A549 (cell line): ENCODE measurements around the gene ZNF367. TPM values are rescaled to one million over a fixed set of nuclear protein-coding genes. Genes with fewer than 3 reads are reported as not detected.
A peak's percentile ranks its signal among the peaks of the same experiment; 100 is the strongest.

Experiments
- ATAC-seq, 2 experiments: fragments of 200-7000 bp in 1 of 2; fragments of >200 bp in 1 of 2; cut with Nextera tagmentation in 1 of 2; cut with Tn5 transposase in 1 of 2; 3 replicates each; pipeline versions ENCODE4 v1.8.0 to v1.9.1; 2018 to 2020; ENCODE audit warnings: mild to moderate bottlenecking in 1 of 2, moderate library complexity in 1 of 2
- CTCF ChIA-PET: fragments of 300-600 bp; sonication (Branson Sonifier 250); formaldehyde crosslinking; extraction: SDS; loops from one replicate; lab custom pipeline; 2021; ENCODE audit warnings: antibody characterized with exemption, inconsistent platforms; lab: Yijun Ruan, JAX
- POLR2A ChIA-PET: fragments of 350-600 bp; formaldehyde crosslinking; extraction: SDS; loops from one replicate; lab custom pipeline; 2021; ENCODE audit warnings: antibody characterized with exemption, inconsistent platforms; lab: Yijun Ruan, JAX
- DNase-seq, 2 experiments: peaks; one replicate each; pipeline versions ENCODE4 v3.0.0 to v3.0.0-alpha.2; 2011 to 2016; ENCODE audit warnings: low read depth in 1 of 2, low spot score in 1 of 2
- FAIRE-seq: peaks from 2 replicates; lab custom pipeline; 2011; peaks lifted over from hg19 to GRCh38; lab: Jason Lieb, UNC
- H3K27ac ChIP-seq, 2 experiments: fragments of >200 bp; sonication (Bioruptor Twin); formaldehyde crosslinking; 3 replicates each; pipeline ENCODE4 v1.5.1; 2016 to 2017
- H3K4me1 ChIP-seq: fragments of >200 bp; sonication (Bioruptor Twin); formaldehyde crosslinking; 3 replicates; pipeline ENCODE4 v1.6.1; 2016
- H3K4me2 ChIP-seq: fragments of >200 bp; sonication (Bioruptor Twin); formaldehyde crosslinking; 3 replicates; pipeline ENCODE4 v1.6.1; 2016
- H3K4me3 ChIP-seq: fragments of >200 bp; sonication (Bioruptor Twin); formaldehyde crosslinking; 3 replicates; pipeline ENCODE4 v1.5.1; 2016
- H3K9me3 ChIP-seq: fragments of >200 bp; sonication (Bioruptor Twin); formaldehyde crosslinking; 3 replicates; pipeline ENCODE4 v1.6.1; 2016
- CHD4 ChIP-seq: fragments of 200-600 bp; sonication (generic); IDR thresholded peaks from 2 replicates; pipeline ENCODE4 v1.6.1; 2016; ENCODE audit warnings: antibody characterized with exemption, mild to moderate bottlenecking, borderline replicate concordance
- EHF ChIP-seq: fragments of 250-450 bp; sonication (Bioruptor Pico); IDR thresholded peaks from 2 replicates; pipeline ENCODE4 v1.5.0; 2020; ENCODE audit warnings: mild to moderate bottlenecking
- EP300 ChIP-seq, 2 experiments: fragments of >200 bp; sonication (Bioruptor Twin); formaldehyde crosslinking; IDR thresholded peaks; 2 replicates in 1 of 2; 3 replicates in 1 of 2; pipeline ENCODE4 v1.6.1; 2016 to 2017
- FOSL2 ChIP-seq, 2 experiments: fragments of 450-650 bp in 1 of 2; fragments of >200 bp in 1 of 2; sonication (Bioruptor Twin) in 1 of 2; formaldehyde crosslinking; IDR thresholded peaks; 2 replicates each; pipeline versions ENCODE4 v1.5.0 to v1.6.1; 2016 to 2020; ENCODE audit warnings: mild to moderate bottlenecking in 1 of 2, moderate library complexity in 1 of 2
- GATA3 ChIP-seq: IDR thresholded peaks from 2 replicates; pipeline ENCODE4 v1.6.1; 2012; ENCODE audit warnings: borderline replicate concordance
- HDAC2 ChIP-seq: fragments of 200-600 bp; sonication (generic); IDR thresholded peaks from 2 replicates; pipeline ENCODE4 v1.6.1; 2016
- JUN ChIP-seq, 2 experiments: fragments of >200 bp; sonication (Bioruptor Twin); formaldehyde crosslinking; IDR thresholded peaks; 2 replicates in 1 of 2; 3 replicates in 1 of 2; pipeline ENCODE4 v1.6.1; 2016 to 2017
- JUNB ChIP-seq: fragments of >200 bp; sonication (Bioruptor Twin); formaldehyde crosslinking; IDR thresholded peaks from 2 replicates; pipeline ENCODE4 v1.6.1; 2016
- MYC ChIP-seq: IDR thresholded peaks from 2 replicates; pipeline ENCODE4 v1.6.1; 2012; ENCODE audit warnings: mild to moderate bottlenecking, inconsistent platforms, low read length, improper control_type of control experiment, borderline replicate concordance
- NFE2L2 ChIP-seq: fragments of 150-350 bp; conservative IDR thresholded peaks from 2 replicates; pipeline ENCODE4 v1.6.1; 2014; ENCODE audit warnings: low read length
- NR3C1 ChIP-seq: fragments of >200 bp; sonication (Bioruptor Twin); formaldehyde crosslinking; IDR thresholded peaks from 3 replicates; pipeline ENCODE4 v1.6.1; 2017
- RNF2 ChIP-seq: fragments of 200-600 bp; sonication (generic); IDR thresholded peaks from 2 replicates; pipeline ENCODE4 v1.6.1; 2016; ENCODE audit warnings: low read depth, mild to moderate bottlenecking, antibody characterized with exemption, moderate library complexity, borderline replicate concordance
- SREBF2 ChIP-seq: fragments of 450-650 bp; IDR thresholded peaks from 2 replicates; pipeline ENCODE4 v1.6.1; 2014; ENCODE audit warnings: mild to moderate bottlenecking, moderate library complexity
- TP53 ChIP-seq: fragments of 250-450 bp; sonication (Bioruptor Pico); IDR thresholded peaks from 2 replicates; pipeline ENCODE4 v1.5.0; 2021; ENCODE audit warnings: mild to moderate bottlenecking, moderate library complexity
- ZC3H11A ChIP-seq: fragments of 450-650 bp; IDR thresholded peaks from 2 replicates; pipeline ENCODE4 v1.6.1; 2014; ENCODE audit warnings: antibody characterized with exemption, mild to moderate bottlenecking
- ZFP36 ChIP-seq: fragments of 450-650 bp; IDR thresholded peaks from 2 replicates; pipeline ENCODE4 v1.6.1; 2014; ENCODE audit warnings: borderline replicate concordance; ENCODE audit not compliant: partially characterized antibody
- ZSCAN20 ChIP-seq: fragments of 250-450 bp; sonication (Bioruptor Pico); IDR thresholded peaks from 2 replicates; pipeline ENCODE4 v1.8.0; 2022; ENCODE audit warnings: mild to moderate bottlenecking, moderate library complexity
- WGBS: methylation state at CpG from one replicate; pipeline ENCODE4 v1.1.6; 2017; ENCODE audit errors: missing lambda C conversion rate; 5-methylcytosine and 5-hydroxymethylcytosine counted together
- polyA plus RNA-seq, 4 experiments: library from polyadenylated mRNA; depleted of rRNA in 3 of 4; stranded (reverse); fragments of >200 nt; fragmentation: RNase III in 1 of 4; extraction: RNeasy Plus Mini Kit Qiagen cat#74134 plus additional on column Dnase treatment in 1 of 4; gene quantifications; 2 replicates in 3 of 4; 3 replicates in 1 of 4; pipeline ENCODE4 v1.2.3, GENCODE V29; 2011 to 2017
- TF ChIP-seq, protein P1 (sequence below): IDR thresholded peaks from 2 replicates; pipeline ENCODE4 v1.6.1; 2012
- TF ChIP-seq, protein P2 (sequence below): fragments of 450-650 bp; IDR thresholded peaks from 2 replicates; pipeline ENCODE4 v1.6.1; 2014; ENCODE audit warnings: antibody characterized with exemption
- TF ChIP-seq, protein P3 (sequence below): fragments of >200 bp; sonication (Bioruptor Twin); formaldehyde crosslinking; IDR thresholded peaks from 3 replicates; pipeline ENCODE4 v1.6.1; 2016
- TF ChIP-seq, protein P4 (sequence below): fragments of 250-450 bp; sonication (Bioruptor Pico); IDR thresholded peaks from 2 replicates; pipeline ENCODE4 v1.5.0; 2021; ENCODE audit warnings: mild to moderate bottlenecking, moderate library complexity, borderline replicate concordance
- TF ChIP-seq, protein P5 (sequence below): fragments of 200-600 bp; sonication (generic); IDR thresholded peaks from 2 replicates; pipeline ENCODE4 v1.6.1; 2016; ENCODE audit warnings: antibody characterized with exemption, mild to moderate bottlenecking, moderate library complexity
- TF ChIP-seq, protein P6 (sequence below): IDR thresholded peaks from 2 replicates; pipeline ENCODE4 v1.6.1; 2012; ENCODE audit warnings: low read depth, borderline replicate concordance

Gene ZNF367
- polyA plus RNA-seq, 2 of the 4 experiments (the other 2 are of a cell fraction), result 4.8 to 8.3 TPM

DNA sequence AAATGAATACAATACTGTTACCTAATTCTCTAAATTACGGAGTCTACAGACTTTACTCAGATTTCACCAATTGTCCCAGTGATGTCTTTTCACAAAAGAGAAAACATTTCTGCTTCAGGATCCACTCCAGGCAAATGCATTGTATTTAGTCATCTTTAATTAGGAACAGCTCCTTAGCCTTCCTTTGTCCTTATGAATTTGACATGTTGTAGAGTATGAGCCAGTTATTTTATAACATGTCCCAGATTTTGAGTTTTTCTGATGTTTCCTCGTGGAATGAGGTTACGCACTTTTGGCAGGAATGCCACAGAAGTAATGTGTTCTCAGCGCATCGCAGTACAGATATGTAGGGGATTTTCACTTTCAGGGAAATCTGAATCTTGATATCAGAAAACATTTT is 42.3 kb upstream of the ZNF367 start:
- H3K27ac ChIP-seq, result no peak overlapping the region
- CTCF ChIA-PET, result no interaction called here
- POLR2A ChIA-PET, result no interaction called here

DNA sequence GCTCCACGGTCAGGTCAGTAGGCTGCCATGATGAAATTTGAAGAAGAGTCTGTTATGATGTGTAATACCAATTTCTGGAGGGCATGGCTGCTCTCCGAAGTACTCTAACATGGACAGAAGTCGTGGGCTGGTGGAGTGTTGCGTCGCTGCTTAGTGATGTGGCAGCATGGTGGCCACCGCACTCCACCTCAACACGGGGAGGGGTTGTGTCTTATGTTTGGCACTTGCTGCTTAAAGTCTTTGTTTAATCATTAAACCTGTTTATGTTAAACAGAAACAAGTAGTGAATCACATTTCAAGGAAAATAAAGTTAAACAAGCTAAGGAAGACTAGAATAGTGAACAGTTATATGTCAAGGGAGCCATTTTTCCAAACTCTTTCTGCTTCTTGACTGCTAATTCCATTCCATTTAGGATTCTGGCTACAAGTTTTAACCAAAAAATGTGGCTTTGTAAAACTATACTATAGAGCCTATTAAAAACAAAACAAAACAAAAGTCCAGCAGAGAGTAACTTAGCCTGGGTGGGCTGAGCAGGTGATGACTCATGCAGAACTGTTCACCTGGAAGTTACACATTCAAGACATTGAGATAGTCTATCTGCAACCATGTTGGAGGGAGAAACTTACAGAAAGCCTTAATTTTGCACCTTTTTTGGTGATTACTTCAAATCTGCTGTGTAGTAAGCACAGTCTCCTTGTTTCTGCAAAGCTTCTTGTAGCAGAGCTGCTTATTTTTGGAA is 41.3 kb upstream of the ZNF367 start:
- POLR2A ChIA-PET, result no interaction called here
- Histone ChIP-seq H3K4me2 (0 out of 3 replicates have a peak overlapping the region, but pooled peaks have one; percentile 3), H3K4me1 (peaks cover 10% of the 10 kb centered on the region), H3K4me3 (no peak overlapping the region), H3K27ac (no peak overlapping the region), H3K9me3 (no peaks in the 10 kb centered on the region)
- WGBS, result 92% methylated on average over 7 of the region's 7 CpGs
- no peak for ATAC-seq
- CTCF ChIA-PET, result interaction anchor here (0.6 to 2.0 kb wide), 2 partner anchors 160 to 177 kb away, joined by 4 to 5 read pairs; partner anchors contain the start of gene CDC14B
- TF ChIP-seq FOSL2 (IDR thresholded peaks at IDR 0.05) (no peak), FOSL2 (CRISPR knock-in tag; IDR thresholded peaks at IDR 0.05) (peak; percentile 47; the same call in 1 of the 2 replicates), GATA3 (no peak), ZC3H11A (no peak), NFE2L2 (no peak)
- TF ChIP-seq, protein P1, sequence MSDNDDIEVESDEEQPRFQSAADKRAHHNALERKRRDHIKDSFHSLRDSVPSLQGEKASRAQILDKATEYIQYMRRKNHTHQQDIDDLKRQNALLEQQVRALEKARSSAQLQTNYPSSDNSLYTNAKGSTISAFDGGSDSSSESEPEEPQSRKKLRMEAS, result no peak
- TF ChIP-seq, protein P2, sequence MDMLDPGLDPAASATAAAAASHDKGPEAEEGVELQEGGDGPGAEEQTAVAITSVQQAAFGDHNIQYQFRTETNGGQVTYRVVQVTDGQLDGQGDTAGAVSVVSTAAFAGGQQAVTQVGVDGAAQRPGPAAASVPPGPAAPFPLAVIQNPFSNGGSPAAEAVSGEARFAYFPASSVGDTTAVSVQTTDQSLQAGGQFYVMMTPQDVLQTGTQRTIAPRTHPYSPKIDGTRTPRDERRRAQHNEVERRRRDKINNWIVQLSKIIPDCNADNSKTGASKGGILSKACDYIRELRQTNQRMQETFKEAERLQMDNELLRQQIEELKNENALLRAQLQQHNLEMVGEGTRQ, result no peak
- DNase-seq, result no peak
- FAIRE-seq, result no peak

More for the DNA sequence above, 42.3 kb upstream of the ZNF367 start:
- H3K4me2 ChIP-seq, result no peak overlapping the region
- FAIRE-seq (no peak), DNase-seq (no peak), ATAC-seq (no peak)
- WGBS, result 91% methylated on average over 5 of the region's 5 CpGs
- no peak overlapping the region for H3K4me3 ChIP-seq
- H3K9me3 ChIP-seq, result no peaks in the 10 kb centered on the region
- peaks cover 10% of the 10 kb centered on the region for H3K4me1 ChIP-seq
- TF ChIP-seq ZFP36 (no peak), HDAC2 (no peak), ZSCAN20 (no peak), NR3C1 (no peak), RNF2 (no peak)
- TF ChIP-seq, protein P3, sequence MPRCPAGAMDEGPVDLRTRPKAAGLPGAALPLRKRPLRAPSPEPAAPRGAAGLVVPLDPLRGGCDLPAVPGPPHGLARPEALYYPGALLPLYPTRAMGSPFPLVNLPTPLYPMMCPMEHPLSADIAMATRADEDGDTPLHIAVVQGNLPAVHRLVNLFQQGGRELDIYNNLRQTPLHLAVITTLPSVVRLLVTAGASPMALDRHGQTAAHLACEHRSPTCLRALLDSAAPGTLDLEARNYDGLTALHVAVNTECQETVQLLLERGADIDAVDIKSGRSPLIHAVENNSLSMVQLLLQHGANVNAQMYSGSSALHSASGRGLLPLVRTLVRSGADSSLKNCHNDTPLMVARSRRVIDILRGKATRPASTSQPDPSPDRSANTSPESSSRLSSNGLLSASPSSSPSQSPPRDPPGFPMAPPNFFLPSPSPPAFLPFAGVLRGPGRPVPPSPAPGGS, result no peak
- TF ChIP-seq, protein P4, sequence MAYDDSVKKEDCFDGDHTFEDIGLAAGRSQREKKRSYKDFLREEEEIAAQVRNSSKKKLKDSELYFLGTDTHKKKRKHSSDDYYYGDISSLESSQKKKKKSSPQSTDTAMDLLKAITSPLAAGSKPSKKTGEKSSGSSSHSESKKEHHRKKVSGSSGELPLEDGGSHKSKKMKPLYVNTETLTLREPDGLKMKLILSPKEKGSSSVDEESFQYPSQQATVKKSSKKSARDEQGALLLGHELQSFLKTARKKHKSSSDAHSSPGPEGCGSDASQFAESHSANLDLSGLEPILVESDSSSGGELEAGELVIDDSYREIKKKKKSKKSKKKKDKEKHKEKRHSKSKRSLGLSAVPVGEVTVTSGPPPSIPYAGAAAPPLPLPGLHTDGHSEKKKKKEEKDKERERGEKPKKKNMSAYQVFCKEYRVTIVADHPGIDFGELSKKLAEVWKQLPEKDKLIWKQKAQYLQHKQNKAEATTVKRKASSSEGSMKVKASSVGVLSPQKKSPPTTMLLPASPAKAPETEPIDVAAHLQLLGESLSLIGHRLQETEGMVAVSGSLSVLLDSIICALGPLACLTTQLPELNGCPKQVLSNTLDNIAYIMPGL (CRISPR knock-in tag), result no peak
- TF ChIP-seq, all 56 proteins: peak for 0

DNA sequence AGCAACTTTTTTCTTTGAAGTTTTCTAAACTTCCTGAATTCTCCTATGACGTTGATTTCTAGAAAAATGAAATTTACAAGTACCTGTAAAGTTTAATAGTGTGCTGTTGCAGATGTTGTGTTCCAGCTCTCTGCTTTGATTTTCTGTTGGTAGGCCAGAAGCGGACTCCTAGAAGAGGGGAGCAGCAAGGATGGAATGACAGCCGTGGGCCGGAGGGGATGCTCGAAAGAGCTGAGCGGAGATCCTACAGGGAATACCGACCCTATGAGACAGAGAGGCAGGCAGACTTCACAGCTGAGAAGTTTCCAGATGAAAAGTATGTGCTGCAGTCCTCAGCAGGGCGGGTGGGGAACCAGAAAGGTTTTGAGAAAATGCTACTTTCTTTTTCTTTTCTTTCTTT is 40.1 kb upstream of the ZNF367 start:
- no peaks in the 10 kb centered on the region for H3K9me3 ChIP-seq
- POLR2A ChIA-PET, result no interaction called here
- DNase-seq (no peak), FAIRE-seq (no peak), ATAC-seq (no peak)
- no peak overlapping the region for H3K27ac ChIP-seq
- CTCF ChIA-PET, result interaction anchor here (2.0 kb wide), 1 partner anchor 161 kb away, joined by 4 read pairs; the partner anchor contains the start of gene CDC14B
- H3K4me2 ChIP-seq, result no peak overlapping the region
- WGBS, result 95% methylated on average over 8 of the region's 8 CpGs
- H3K4me1 ChIP-seq, result peaks cover 14% of the 10 kb centered on the region
- no peak overlapping the region for H3K4me3 ChIP-seq
- no peak for TF ChIP-seq TP53 (CRISPR knock-in tag)
- no peak for TF ChIP-seq JUNB
- TF ChIP-seq, protein P3, result no peak
- TF ChIP-seq EHF (CRISPR knock-in tag), result no peak
- no peak for TF ChIP-seq JUN (IDR thresholded peaks at IDR 0.05)
- no peak for TF ChIP-seq SREBF2
- TF ChIP-seq EP300 (IDR thresholded peaks at IDR 0.05), result no peak
- TF ChIP-seq, protein P5, sequence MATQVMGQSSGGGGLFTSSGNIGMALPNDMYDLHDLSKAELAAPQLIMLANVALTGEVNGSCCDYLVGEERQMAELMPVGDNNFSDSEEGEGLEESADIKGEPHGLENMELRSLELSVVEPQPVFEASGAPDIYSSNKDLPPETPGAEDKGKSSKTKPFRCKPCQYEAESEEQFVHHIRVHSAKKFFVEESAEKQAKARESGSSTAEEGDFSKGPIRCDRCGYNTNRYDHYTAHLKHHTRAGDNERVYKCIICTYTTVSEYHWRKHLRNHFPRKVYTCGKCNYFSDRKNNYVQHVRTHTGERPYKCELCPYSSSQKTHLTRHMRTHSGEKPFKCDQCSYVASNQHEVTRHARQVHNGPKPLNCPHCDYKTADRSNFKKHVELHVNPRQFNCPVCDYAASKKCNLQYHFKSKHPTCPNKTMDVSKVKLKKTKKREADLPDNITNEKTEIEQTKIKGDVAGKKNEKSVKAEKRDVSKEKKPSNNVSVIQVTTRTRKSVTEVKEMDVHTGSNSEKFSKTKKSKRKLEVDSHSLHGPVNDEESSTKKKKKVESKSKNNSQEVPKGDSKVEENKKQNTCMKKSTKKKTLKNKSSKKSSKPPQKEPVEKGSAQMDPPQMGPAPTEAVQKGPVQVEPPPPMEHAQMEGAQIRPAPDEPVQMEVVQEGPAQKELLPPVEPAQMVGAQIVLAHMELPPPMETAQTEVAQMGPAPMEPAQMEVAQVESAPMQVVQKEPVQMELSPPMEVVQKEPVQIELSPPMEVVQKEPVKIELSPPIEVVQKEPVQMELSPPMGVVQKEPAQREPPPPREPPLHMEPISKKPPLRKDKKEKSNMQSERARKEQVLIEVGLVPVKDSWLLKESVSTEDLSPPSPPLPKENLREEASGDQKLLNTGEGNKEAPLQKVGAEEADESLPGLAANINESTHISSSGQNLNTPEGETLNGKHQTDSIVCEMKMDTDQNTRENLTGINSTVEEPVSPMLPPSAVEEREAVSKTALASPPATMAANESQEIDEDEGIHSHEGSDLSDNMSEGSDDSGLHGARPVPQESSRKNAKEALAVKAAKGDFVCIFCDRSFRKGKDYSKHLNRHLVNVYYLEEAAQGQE, result no peak
- TF ChIP-seq MYC, result no peak
- TF ChIP-seq CHD4, result no peak
- TF ChIP-seq, protein P6, sequence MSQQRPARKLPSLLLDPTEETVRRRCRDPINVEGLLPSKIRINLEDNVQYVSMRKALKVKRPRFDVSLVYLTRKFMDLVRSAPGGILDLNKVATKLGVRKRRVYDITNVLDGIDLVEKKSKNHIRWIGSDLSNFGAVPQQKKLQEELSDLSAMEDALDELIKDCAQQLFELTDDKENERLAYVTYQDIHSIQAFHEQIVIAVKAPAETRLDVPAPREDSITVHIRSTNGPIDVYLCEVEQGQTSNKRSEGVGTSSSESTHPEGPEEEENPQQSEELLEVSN, result no peak
